ENCODE data around the gene YEATS4. TPM values are rescaled to one million over a fixed set of nuclear protein-coding genes. Genes with fewer than 3 reads are reported as not detected.

YEATS4 gene
- total RNA-seq, 1 experiment from 2014 or later, result 37.1 TPM

- peaks cover 9% of the 10 kb centered on the region for H3K4me1 Mint-ChIP-seq
- CTCF ChIA-PET, result interaction anchor here (1.9 kb wide), 1 partner anchor 219 kb away, joined by 8 read pairs; no protein-coding TSS in a partner anchor
- no peak overlapping the region for H3K4me3 Mint-ChIP-seq
- ATAC-seq, result no peak
- no peak overlapping the region for H3K27ac Mint-ChIP-seq
- TF ChIP-seq NFE2L1 (CRISPR knock-in tag; IDR thresholded peaks at IDR 0.05), result no peak
- TF ChIP-seq, protein P1, sequence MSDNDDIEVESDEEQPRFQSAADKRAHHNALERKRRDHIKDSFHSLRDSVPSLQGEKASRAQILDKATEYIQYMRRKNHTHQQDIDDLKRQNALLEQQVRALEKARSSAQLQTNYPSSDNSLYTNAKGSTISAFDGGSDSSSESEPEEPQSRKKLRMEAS (CRISPR knock-in tag; IDR thresholded peaks at IDR 0.05), result no peak
- TF ChIP-seq ZNF219 (CRISPR knock-in tag; IDR thresholded peaks at IDR 0.05; ENCODE audit: borderline replicate concordance), result no peak
- TF ChIP-seq, protein P2, sequence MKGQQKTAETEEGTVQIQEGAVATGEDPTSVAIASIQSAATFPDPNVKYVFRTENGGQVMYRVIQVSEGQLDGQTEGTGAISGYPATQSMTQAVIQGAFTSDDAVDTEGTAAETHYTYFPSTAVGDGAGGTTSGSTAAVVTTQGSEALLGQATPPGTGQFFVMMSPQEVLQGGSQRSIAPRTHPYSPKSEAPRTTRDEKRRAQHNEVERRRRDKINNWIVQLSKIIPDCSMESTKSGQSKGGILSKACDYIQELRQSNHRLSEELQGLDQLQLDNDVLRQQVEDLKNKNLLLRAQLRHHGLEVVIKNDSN (CRISPR knock-in tag; IDR thresholded peaks at IDR 0.05), result no peak
- no peak for TF ChIP-seq ZNF396 (CRISPR knock-in tag; IDR thresholded peaks at IDR 0.05; ENCODE audit: borderline replicate concordance)
- no peak for TF ChIP-seq NR3C1 (CRISPR knock-in tag; conservative IDR thresholded peaks at IDR 0.05; ENCODE audit: low read depth)
- TF ChIP-seq ZNF263 (CRISPR knock-in tag; IDR thresholded peaks at IDR 0.05; ENCODE audit: low read depth), result no peak
- TF ChIP-seq, protein P3, sequence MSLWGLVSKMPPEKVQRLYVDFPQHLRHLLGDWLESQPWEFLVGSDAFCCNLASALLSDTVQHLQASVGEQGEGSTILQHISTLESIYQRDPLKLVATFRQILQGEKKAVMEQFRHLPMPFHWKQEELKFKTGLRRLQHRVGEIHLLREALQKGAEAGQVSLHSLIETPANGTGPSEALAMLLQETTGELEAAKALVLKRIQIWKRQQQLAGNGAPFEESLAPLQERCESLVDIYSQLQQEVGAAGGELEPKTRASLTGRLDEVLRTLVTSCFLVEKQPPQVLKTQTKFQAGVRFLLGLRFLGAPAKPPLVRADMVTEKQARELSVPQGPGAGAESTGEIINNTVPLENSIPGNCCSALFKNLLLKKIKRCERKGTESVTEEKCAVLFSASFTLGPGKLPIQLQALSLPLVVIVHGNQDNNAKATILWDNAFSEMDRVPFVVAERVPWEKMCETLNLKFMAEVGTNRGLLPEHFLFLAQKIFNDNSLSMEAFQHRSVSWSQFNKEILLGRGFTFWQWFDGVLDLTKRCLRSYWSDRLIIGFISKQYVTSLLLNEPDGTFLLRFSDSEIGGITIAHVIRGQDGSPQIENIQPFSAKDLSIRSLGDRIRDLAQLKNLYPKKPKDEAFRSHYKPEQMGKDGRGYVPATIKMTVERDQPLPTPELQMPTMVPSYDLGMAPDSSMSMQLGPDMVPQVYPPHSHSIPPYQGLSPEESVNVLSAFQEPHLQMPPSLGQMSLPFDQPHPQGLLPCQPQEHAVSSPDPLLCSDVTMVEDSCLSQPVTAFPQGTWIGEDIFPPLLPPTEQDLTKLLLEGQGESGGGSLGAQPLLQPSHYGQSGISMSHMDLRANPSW (CRISPR knock-in tag; conservative IDR thresholded peaks at IDR 0.05; ENCODE audit: low read depth), result no peak
- no peak for TF ChIP-seq MYBL2 (CRISPR knock-in tag; IDR thresholded peaks at IDR 0.05)
- no peak for TF ChIP-seq NR2C2 (CRISPR knock-in tag; IDR thresholded peaks at IDR 0.05)
- no peak for TF ChIP-seq PRDM15 (CRISPR knock-in tag; IDR thresholded peaks at IDR 0.05)
- no peak for TF ChIP-seq KAT7 (CRISPR knock-in tag; IDR thresholded peaks at IDR 0.05; ENCODE audit: borderline replicate concordance)
- no peak for TF ChIP-seq TP53 (CRISPR knock-in tag; IDR thresholded peaks at IDR 0.05)
- TF ChIP-seq ZNF512 (CRISPR knock-in tag; IDR thresholded peaks at IDR 0.05; ENCODE audit: borderline replicate concordance), result no peak
- POLR2A ChIA-PET, result no interaction called here
- no peaks in the 10 kb centered on the region for H3K9me3 Mint-ChIP-seq
- H3K36me3 Mint-ChIP-seq, result no peaks in the 10 kb centered on the region
- no peak for DNase-seq (ENCODE audit: low spot score)
- no peaks in the 10 kb centered on the region for H3K27me3 Mint-ChIP-seq (ENCODE audit: low read depth)
Measured at GRCh38 chr12:69351462-69352236, 7.9 kb upstream of the YEATS4 start.

DNA sequence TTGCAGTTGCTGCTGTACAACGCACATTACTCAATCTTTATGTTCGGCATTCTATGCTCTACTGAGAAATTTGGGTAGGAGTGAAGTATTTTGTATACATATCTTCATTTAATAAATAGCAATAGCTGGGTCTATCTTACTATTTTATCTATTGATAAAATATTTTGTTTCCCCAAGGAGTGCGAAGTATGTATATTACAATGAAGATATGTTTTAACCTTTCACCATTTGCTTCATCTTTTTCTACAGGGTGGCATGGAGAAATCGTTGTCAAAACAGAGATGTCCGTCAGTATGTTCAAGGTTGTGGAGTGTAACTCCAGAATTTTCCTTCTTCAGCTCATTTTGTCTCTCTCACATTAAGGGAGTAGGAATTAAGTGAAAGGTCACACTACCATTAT, 6.6 kb upstream of the YEATS4 start:
- Mint-ChIP-seq H3K36me3 (no peaks in the 10 kb centered on the region), H3K4me3 (no peak overlapping the region), H3K27ac (no peak overlapping the region), H3K4me1 (peaks cover 11% of the 10 kb centered on the region), H3K27me3 (ENCODE audit: low read depth) (no peaks in the 10 kb centered on the region), H3K9me3 (no peaks in the 10 kb centered on the region)
- TF ChIP-seq ZNF425 (CRISPR knock-in tag; conservative IDR thresholded peaks at IDR 0.05), result no peak
- TF ChIP-seq CBFB (CRISPR knock-in tag; IDR thresholded peaks at IDR 0.05; ENCODE audit: low read depth), result no peak
- no peak for TF ChIP-seq ZNF219 (CRISPR knock-in tag; IDR thresholded peaks at IDR 0.05; ENCODE audit: borderline replicate concordance)
- TF ChIP-seq PRRX2 (CRISPR knock-in tag; IDR thresholded peaks at IDR 0.05), result no peak
- TF ChIP-seq, protein P4, sequence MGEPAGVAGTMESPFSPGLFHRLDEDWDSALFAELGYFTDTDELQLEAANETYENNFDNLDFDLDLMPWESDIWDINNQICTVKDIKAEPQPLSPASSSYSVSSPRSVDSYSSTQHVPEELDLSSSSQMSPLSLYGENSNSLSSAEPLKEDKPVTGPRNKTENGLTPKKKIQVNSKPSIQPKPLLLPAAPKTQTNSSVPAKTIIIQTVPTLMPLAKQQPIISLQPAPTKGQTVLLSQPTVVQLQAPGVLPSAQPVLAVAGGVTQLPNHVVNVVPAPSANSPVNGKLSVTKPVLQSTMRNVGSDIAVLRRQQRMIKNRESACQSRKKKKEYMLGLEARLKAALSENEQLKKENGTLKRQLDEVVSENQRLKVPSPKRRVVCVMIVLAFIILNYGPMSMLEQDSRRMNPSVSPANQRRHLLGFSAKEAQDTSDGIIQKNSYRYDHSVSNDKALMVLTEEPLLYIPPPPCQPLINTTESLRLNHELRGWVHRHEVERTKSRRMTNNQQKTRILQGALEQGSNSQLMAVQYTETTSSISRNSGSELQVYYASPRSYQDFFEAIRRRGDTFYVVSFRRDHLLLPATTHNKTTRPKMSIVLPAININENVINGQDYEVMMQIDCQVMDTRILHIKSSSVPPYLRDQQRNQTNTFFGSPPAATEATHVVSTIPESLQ (CRISPR knock-in tag; IDR thresholded peaks at IDR 0.05), result no peak
- TF ChIP-seq ZNF263 (CRISPR knock-in tag; IDR thresholded peaks at IDR 0.05; ENCODE audit: low read depth), result no peak
- TF ChIP-seq TEAD4 (CRISPR knock-in tag; IDR thresholded peaks at IDR 0.05), result no peak
- DNase-seq (ENCODE audit: low spot score), result no peak
- ChIA-PET CTCF (interaction anchor here (1.9 kb wide), 1 partner anchor 217 kb away, joined by 8 read pairs; no protein-coding TSS in a partner anchor), POLR2A (no interaction called here)
- ATAC-seq, result no peak
